NCI-H748 treated with DMSO at 0.1 percent for 48 hours (cell line): ENCODE data around the gene EDARADD.
"Not testable (repeated sequence)": the region's sequence is repeated elsewhere in the genome, so short reads cannot be mapped to it uniquely, and the experiment has no call there.

Source experiments
- DNase-seq: peaks from one replicate; lab custom pipeline; 2025; lab: John Stamatoyannopoulos, UW

Gene EDARADD

GRCh38 chr1:236433819-236434315, 39.8 kb downstream of the EDARADD start:
- DNase-seq = no peak

DNA sequence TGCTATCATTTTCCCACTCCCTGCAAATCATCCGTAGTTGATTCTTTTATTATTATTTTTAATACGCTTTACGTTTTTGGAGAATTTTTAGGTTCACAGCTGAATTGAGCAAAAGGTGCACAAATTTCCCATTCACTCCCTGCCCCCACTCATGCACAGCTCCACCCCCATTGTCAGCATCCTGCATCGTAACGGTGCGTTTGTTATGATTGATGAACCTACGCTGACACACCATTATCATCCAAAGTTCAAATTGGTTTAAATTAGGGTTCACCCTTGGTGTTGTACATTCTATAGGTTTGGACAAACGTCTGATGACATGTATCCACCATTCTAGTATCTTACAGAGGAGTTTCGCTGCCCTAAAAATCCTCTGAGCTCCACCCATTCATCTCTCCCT, 44.5 kb downstream of the EDARADD start:
- no peak for DNase-seq

DNA sequence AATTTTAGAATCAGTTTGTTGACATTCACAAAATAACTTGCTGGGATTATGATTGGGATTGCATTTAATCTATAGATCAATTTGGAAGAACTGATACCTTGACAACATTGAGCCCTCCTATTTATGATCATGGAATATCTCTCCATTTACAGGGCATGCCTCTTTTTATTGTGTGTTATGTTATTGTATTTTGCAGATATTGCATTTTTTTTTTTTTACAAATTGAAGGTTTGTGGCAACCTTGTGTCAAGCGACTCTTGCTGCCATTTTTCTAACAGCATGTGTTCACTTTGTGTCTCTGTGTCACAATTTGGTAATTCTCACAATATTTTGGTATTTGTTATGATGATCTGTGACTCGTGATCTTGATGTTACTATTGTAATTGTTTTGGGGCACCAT, 46.3 kb downstream of the EDARADD start:
- no peak for DNase-seq

DNA sequence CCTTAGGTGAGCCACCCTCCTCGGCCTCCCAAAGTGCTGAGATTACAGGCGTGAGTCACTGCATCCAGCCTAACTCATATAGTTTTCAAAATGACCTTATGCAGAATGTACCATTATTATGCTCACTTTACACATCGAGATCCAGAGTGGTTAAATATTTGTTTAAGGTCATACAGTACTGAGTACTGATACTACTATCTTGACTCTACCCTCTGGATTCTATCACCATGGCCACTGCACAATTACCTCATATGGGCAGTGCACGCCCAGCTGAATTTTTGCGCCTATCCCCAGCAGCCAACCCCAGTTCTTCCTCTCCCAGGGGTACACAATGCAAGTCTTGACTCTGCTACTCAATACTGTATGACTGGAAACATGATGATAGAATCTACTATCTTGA, 56.7 kb downstream of the EDARADD start:
- no peak for DNase-seq

DNA sequence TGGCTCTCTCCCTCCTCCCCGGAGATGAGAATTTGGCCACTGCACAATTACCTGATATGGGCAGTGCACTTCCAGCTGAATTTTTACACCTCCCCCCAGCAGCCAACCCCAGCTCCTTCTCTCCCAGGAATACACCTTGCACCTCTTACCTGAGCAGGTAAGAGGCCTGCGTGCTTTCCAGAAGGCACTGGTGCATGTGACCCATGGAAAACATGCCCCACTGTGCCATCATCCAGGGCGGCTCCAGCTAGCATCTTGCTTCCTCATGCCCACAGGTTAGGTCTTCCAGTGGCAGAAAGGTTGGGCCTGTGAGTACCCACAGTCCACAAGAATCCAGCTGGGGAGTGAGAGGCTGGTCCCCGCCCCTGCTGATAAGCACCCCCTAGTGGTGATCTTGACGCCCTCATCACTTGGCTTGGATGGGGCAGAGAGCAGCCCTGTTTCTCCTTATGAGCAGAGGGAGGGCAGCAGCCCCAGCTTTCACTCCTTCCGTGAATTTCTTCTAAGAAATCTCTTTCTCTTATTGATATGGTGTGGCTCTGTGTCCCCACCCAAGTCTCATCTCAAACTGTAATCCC, 57.8 kb downstream of the EDARADD start:
- no peak for DNase-seq

DNA sequence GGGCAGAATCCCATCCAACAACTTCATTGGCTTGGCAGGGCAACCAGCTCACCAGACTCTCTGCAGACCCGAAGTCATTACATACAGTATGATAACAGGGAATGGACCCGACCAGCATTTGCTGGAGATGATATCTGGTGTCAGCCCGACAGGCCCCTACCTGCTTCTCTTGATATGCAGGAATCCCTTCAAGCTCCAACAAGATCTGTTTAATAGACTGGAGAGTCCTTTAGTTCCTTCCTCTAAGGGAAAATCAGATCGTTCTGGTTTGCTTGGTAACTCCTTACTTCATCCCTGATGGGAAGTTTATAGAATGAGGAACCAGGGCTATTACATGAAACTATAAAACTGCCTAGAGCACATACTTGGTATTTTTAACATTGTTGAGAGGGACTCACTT, 61.2 kb downstream of the EDARADD start:
- DNase-seq = no peak

- DNase-seq = no peak
Observed at GRCh38 chr1:236457775-236458174, 63.7 kb downstream of the EDARADD start.

- DNase-seq = no peak
Observed at GRCh38 chr1:236458996-236459395, 64.9 kb downstream of the EDARADD start.

GRCh38 chr1:236460103-236460502, 66.0 kb downstream of the EDARADD start:
- no peak for DNase-seq

GRCh38 chr1:236464197-236464596, 70.1 kb downstream of the EDARADD start:
- DNase-seq = not testable (repeated sequence)

- DNase-seq = no peak
Observed at GRCh38 chr1:236465231-236465958, 71.3 kb downstream of the EDARADD start.

- no peak for DNase-seq
Observed at GRCh38 chr1:236465959-236466303, 71.8 kb downstream of the EDARADD start.

GRCh38 chr1:236467327-236467641, 73.2 kb downstream of the EDARADD start:
- no peak for DNase-seq

DNA sequence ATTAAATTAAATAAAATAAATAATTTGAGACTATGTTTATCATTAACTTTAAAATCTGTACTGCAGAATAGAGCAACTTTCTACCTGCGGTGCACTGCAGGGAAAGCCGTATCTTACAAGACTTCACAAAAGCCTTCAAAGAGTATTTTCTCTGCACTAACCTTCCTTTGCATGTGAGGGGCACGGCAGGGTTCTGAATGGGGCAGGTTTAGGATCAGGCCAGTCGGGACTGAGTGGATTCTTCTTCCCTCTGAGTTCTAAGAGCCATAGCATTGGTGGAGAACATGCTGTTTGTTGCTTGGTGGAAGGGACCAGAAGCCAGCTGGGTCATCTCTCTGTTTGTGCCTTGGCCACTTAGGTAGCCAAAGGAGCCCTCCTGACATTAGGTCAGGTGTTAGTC, 74.5 kb downstream of the EDARADD start:
- DNase-seq = no peak

DNA sequence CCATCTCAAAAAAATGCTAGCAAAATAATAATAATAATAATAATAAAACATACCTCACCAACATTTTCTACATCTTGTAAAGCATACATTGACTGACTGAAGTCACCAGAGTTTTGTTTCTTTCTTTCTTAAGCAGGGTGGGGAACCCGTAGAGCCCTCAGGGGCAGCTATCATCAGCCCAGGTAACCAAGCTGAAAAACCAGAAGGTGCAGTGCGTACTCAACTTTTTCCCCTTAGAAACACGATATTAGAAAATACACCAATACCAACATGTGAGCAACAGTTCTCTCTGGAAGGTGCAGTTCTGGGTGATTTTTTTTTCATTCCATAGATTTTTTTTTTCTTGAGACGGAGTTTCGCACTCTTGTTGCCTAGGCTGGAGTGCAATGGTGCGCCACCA, 75.4 kb downstream of the EDARADD start:
- DNase-seq = no peak

DNA sequence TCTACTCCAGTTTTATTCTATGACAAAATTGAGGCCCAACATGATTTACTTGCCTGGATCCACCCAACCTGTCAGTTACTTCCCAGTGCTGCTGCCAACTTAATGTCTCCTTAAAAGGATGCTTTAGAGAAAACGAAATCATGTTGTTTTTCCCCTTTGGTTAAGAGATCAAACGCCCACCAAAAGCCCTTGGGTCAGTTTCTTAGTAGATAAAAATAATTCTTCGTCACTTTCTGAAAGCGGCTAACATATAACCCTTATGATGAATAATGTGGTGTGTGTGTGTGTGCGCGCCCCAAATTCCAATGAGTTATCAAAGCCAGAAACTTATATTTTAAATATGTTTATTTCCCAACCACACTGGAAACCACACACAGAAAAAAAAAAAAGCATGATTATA, 77.0 kb downstream of the EDARADD start:
- no peak for DNase-seq

DNA sequence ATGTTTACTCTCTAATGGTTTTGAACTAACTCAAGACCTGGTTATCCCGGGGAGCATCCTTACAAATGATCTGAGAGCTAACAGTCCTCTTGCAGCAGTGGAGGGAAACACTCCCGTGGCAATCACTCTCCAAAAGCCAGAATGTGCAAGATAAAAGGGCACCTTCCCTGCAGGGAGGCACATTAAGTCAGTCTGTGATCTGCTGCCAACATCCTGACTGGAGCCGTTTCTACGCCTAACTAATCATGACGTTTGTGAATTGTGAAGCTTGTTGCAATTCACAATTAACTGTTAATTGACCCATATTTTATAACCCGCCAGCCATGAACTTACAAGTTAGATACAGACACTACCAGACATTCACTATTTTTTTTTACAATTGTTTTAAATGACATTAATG, 77.6 kb downstream of the EDARADD start:
- no peak for DNase-seq

DNA sequence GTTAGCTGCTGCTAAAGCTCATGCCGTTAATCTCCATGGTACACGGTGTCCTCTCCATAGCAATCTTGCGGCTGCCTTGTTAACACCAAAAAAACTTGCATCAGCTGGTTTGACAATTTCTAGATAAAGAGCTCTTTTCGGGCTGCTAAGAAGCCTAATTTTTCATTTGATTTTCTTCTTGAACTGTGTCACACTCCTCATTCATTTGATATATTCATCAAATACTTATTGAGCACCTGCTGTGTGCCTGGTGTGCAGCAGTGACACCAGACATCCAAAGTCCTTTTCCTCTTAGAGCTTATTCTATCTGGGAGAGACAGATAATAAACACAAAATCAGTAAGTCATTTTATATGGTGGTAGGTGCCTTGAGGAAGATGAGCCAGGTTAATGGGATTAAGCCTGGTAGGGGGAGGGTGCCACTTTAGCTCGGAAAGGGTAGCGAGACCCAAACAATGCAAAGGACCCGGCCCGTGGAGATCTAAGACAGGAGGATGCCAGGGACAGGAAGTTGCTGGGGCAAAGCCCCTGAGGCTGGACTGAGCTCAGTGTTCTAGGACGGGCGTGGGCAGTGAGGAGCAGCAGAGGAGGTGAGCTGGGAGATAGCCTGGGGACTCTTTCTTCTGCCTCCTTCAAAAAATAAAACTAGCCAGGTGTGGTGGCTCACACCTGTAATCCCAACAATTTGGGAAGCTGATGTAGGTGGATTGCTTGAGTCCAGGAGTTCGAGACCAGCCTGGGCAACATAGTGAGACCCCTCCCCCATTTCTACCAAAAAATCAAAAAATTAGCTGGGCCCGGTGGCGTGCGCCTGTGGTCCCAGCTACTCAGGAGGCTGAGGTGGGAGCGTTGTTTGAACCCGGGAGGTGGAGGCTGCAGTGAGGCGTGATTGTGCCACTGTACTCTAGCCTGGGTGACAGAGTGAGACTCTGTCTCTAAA, 79.0 kb downstream of the EDARADD start:
- peak; percentile 0 for DNase-seq

- DNase-seq = no peak
Observed at GRCh38 chr1:236476019-236476418, 81.9 kb downstream of the EDARADD start.

- no peak for DNase-seq
Observed at GRCh38 chr1:236480758-236481436, 86.8 kb downstream of the EDARADD start.

GRCh38 chr1:236484310-236484971, 90.4 kb downstream of the EDARADD start:
- no peak for DNase-seq
